GM21360 (cell line): ENCODE data around the gene PBOV1.

Experiments used
- ATAC-seq: cut with Tn5 transposase; IDR thresholded peaks from one replicate; pipeline ENCODE4 v1.9.1; 2021; ENCODE audit warnings: mild to moderate bottlenecking, moderate library complexity; ENCODE audit not compliant: unreplicated experiment

PBOV1 gene

DNA sequence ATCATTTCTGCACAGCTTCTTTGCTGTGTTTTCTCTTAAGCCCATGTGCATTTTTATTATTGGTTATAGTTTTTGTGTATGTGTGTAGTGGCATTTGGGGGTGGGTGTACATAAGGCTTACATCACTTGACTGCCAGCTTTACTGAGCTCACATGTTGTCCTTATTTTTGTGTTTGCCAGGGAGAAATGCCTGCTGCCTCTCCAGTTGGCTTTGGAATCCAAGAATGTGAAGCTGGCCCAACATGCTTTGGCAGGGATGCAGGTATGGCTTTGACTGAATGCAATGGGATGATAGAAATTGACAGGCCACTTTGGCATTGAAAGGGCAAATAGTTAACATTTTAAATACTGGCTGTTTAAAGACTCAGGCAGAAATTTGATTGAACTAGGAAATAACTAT lies 11.4 kb downstream of the PBOV1 start:
- no peak for ATAC-seq

DNA sequence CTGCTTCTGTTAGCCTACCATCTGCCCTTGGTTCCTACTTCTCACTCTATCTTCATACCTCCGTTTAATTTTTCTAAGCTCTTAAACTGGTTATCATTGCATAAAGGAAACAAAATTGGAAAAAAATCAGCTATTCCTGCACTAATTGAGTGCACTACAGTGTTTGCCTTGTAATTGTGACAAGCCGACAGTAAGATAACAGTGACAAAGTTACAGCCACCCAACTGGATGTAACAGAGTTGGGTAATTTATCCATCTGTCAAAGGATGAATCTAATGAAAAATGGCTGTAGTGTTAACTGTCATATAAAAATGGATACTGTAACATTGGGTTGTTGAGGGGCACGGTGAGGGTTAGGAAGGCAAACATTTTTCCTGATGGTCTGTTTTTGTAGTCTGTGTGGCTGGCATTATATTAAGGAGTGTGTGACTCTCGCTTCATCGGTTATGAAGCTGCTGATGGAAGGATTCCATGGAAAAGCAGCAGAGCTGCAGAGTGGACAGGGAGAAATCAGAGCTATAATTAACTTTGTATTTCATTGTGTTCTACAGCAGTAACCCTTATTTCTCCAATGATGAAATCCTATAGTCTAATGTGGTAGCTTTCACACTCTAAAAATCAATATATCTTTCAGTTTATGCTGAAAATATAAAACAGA lies 12.7 kb downstream of the PBOV1 start:
- no peak for ATAC-seq

DNA sequence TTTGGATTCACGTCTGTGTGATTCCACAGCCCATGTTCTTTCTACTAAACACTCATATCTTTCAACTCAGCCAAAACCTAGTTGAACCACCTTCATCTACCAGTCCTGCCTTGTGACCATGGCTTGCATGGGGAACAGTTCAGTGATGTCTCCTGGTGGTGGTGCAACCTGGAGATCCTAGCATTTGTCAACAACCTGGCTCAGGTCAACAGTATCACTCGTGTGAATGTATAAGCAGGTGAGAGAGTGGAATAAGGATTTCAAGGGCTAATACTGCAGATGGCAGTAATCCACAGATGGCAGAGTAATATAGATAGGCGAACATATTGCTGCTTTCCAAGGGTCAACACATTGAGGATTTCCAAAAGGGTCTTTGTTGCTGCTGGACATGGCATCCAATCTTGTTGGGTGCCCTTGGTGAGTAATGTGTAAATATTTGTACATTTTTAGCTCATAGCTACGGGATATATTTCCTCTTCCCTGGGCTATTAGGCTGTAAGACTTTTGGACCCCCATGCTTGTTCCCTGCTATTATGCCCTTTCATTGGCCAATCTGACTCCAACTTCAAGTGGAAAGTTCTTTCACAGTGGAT lies 13.4 kb downstream of the PBOV1 start:
- ATAC-seq: no peak

DNA sequence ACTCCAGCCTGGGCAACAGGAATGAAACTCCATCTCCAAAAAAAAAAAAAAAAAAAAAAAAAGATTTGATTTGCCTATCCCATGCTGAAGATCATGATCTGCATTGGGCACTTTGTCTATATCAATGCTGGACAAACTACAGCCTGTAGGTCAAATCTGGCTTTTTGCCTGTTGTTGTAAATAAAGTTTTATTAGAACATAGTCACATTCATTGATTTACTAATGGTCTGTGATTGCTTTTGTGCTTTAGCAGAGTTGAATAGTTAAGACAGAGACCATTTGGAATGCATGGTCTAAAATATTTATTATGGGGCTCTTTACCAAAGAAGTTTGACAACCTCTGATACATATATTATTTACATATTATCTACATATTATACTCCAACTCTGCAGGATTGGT lies 14.0 kb downstream of the PBOV1 start:
- ATAC-seq: no peak

DNA sequence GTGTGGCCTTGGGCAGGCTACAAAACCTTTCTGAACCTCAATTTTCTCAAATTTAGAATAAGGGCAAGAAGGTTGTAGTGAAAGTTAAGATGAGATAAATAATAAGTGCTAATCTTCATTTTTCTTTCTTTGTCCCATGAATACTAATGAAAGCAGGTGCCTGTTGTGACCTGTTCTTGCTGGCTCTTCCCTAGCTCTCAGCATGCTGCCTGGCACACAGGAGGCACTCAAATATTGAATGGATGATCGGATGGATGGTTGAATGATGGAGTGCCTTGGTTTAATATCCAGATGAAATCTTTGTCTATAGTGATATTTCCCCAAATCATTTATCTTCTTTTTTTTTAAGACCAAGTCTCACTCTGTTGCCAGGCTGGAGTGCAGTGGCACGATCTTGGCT lies 15.0 kb downstream of the PBOV1 start:
- no peak for ATAC-seq

DNA sequence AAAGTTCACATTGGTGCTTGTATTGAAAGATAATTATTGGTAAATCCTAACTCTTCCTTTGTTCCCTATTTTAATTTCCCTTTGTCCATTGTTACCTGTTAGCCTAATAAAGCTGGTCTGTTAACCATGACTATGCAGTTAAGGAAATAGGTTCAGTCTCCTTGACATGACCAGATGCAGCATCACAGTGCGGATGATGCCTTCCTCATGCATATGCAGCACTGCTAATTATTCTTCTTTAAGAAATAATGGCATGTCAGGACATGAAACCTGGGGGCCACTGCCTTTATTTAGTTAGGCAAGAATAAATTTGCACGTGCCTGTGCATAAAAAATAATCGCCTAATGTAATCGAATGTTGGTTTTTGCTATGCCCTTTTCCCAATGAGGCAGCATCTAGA lies 16.5 kb downstream of the PBOV1 start:
- ATAC-seq: no peak

DNA sequence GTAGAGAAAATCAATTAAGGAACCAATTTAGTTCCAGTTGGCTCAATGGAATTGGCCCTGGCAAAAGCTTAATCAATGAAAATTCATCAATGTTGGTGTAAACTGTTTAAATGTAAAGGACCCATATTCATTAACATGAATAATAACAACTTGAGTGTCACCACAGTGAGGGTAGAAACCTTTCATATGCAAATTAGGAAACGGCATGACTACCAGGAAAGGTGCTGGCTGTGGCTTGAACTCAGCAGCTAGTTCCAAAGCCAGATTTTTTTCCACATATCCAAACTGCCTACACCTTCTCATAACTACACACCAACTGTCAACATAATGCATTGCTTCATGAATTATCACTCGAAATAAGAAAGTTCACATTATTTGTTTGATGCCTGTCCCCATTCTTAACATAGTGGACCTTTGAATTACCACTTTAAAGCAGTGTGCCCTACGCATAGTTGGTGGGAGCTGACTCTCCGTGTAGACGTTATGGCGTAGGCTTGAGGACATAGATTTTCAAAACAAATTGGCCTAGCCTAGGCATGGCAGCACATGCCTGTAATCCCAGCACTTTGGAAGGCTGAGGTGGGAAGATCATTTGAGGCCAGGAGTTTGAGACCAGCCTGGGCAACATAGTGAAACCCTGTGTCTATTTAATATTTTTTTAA lies 19.7 kb downstream of the PBOV1 start:
- no peak for ATAC-seq

DNA sequence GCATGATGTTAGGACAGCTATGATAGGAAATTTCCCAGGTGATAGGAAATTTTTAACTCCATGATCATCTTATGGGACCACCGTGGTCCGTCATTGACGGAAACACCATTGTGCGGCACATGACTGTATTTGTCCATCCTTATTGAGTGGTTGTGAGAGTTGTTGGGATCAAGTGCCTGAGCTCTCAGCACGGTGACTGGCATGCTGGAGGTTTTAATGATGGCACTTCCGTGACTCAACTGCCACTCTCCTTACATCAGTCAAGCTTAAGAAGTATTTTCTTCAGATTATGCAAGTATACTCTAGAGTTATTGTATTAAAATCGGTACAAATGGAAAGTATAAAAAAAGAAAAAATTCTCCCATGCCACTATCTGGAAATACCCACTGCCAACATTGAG lies 20.7 kb downstream of the PBOV1 start:
- no peak for ATAC-seq

DNA sequence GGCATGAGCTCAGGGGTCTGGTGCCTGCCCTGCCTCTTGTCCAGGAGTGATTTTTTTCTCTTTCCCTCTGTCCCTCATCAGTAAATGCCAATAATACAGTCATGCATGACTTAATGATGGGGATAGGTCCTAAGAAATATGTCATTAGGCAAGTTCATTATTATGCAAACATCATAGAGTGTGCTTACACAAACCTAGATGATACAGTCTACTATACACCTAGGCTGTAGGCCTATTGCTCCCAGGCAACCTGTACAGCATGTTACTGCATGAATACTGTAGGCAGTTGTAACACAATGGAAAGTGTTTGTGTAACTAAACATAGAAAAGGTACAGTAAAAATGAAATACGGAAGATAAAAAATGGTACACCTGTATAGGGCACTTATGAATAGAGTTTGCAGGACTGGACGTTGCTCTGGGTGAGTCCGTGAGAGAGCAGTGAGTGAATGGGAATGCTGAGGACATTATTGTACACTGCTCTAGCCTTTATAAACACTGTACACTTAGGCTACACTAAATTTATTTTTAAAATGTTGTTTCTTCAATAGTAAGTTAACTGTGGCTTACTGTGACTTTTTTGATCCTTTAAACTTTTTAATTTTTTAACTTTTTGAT lies 22.1 kb downstream of the PBOV1 start:
- no peak for ATAC-seq

DNA sequence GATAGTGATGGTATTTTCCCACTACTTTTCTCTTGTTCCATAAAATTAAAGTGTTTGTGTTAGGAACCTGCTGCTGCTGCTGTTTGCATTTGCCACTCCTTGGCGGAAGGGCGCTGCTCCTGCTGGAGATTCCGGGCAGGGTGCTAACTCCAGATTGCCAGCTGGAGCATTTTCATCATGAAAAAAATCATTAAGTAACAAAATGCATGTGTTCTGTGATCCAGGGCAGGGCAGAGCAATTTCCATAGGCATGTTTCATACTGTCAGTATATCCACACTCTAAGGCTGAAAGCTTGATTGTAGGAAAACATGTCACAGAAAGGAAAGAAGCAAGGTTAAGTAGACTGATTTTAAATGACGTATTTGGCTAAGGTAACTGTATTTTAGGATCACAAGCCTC lies 24.0 kb downstream of the PBOV1 start:
- no peak for ATAC-seq

DNA sequence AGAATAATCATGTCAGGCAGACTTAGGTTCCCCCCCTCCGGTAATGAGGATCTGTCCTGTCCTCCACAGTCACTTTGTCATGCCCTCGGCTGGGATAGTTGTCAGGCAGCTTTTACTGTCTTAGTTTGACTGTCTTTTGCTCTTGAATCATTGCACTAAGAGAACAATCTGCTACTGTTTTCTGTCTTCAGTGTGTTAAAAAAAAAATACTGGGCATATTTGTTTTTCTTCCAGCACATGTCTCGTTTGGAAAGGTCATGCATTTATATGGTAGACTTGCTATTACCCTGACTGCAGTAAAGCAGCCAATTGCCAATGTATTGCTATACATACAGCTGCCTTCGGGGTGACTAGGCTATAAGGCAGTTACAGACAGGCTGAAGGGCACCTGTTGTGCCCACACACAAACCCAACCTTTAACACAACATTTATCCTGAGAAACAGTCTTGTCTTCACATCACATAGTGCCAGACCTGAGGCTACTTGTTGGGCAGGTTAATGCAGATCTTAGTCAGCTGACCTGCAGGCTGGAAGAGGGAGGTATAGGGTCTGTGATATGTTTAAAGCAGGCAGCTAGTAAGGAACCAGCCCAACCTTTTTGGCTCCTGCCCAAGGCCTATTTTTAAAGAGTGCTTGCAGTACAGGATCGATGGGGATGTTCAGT lies 29.9 kb downstream of the PBOV1 start:
- no peak for ATAC-seq

DNA sequence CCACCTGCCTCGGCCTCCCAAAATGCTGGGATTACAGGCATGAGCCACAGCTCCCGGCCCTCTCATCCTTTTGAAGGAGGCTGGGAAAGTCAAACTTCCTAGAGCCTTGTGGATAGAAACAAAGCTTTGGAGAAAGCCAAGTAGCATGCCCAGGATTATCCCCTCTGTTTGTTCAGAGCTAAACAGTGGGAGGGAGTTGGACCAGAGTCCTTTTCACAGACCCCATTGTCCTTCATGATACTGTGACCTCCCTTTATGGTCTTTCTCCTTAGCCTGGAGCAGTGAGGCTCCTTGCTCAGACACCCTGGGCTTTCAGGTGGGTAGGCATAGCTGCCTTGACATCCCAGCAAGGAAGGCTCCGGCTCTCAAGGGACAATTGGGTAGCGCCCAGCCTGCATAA lies 31.1 kb downstream of the PBOV1 start:
- ATAC-seq: no peak

DNA sequence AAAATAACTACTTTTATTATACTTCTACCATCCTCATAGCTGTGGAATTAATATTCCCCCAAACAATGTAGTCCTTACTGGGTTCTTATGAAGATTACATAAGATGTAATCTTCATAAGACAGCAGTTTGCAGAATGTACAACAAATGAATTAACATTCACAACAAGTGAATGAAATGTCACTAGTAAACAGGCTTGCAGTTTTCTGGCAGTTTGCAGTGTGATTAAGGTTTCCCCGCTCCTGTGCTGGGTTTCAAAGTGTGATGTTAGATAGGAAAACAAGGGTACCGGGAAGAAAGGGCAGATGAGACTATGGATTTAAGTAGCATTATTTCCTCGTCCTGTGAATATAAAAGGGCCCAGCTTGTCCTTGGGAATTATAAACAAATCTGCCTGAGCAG lies 34.1 kb downstream of the PBOV1 start:
- no peak for ATAC-seq

DNA sequence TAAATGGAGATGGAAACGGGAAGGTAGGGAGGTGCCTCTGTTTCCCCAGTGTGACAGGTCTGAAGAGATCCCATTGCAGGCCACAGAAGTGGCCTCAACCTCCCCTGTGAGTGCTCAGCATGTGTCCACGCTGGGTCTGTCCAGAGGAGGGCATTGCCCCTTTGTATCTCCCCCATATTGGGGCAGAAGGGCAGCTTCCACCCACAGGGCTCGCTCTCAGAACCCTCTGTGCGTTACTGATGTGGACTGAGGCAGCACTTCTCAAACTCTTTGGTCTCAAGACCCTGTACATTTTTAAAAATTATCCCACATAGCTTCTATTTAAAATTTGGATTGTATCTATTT lies 34.5 kb downstream of the PBOV1 start:
- no peak for ATAC-seq

DNA sequence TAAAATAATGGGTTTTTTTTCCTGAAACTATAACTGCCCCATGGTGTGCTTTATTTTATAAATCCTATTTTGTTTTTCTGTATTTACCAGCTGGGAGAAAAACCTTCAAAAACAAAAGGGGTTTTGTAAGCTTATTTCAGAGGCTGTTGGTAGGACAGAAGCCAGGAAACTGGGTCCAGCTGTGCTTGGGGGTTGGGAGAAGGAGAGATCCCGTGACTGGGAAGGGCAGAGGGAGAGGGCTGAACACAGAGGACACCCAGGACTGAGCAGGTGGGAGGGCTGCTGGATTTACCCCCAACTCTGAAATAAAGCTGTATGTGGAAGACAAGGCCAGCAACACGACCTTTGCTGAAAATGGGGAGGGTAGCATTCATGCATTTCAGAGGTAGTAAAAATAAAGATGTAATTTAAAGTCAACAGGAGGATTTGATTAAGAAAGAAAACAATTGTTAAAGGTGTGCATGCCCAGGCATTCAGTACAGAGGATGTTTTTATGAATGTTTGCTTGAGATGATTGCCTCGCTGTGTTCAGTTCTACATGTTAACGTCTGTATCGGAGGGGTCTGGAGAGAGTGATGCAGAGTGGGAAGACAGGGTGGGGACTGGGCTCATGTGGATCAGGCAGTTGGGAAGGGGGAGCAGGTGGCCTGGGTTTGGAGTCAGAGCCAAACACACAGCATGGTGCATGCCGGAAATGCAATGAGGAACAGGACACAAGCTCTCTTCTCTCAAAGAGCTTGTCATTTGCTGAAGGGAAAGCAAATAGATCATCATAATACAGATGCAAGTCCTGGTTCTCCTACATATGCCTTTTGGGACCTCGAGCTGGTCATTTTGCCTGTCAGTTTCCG lies 35.1 kb downstream of the PBOV1 start:
- ATAC-seq: no peak

DNA sequence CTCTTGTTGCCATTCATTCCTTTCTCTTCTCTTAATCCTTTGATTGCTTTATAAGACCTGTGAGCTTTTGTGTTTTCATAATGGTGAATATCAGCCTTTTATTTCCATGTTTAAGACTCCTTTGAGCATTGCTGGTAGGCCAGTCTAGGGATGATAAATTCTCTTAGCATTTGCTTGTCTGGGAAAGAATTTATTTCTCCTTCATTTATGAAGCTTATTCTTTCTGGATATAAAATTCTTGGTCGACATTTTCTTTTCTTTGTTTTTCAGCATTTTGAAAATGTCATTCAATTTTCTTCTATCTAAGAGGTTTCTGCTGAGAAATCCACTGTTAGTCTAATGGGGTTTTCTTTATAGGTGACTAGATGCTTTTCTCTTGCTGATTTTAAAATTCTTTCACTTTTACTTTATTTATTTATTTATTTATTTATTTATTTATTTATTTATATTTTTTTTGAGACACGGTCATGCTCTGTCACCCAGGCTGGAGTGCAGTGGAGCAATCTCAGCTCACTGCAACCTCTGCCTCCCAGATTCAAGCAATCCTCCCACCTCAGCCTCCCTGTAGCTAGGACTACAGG lies 41.5 kb downstream of the PBOV1 start:
- no peak for ATAC-seq

DNA sequence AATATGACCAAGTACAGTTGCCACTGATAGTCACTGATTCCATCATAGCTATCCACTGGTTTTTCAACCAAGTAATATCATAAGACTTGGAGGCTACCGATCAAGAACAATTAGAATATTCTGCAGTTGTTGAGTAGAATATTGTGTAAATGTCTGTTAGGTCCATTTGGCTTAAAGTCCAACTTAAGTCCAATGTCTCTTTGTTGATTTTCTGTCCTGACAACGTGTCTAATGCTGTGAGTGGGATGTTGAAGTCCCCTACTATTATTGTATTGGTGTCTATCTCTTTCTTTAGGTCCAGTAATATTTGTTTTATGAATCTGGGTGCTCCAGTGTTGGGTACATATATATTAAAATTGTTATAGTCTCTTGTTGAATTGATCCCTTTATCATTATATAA lies 42.7 kb downstream of the PBOV1 start:
- ATAC-seq: no peak
